HG02759 (cell line): Measurements from ENCODE around the gene SYK.
"Not testable (repeated sequence)": the region's sequence is repeated elsewhere in the genome, so short reads cannot be mapped to it uniquely, and the experiment has no call there.

Experiments used
- ATAC-seq: cut with Tn5 transposase; IDR thresholded peaks from one replicate; pipeline ENCODE4 v1.9.1; 2021; ENCODE audit warnings: mild to moderate bottlenecking, moderate library complexity; ENCODE audit not compliant: unreplicated experiment

Gene SYK

DNA sequence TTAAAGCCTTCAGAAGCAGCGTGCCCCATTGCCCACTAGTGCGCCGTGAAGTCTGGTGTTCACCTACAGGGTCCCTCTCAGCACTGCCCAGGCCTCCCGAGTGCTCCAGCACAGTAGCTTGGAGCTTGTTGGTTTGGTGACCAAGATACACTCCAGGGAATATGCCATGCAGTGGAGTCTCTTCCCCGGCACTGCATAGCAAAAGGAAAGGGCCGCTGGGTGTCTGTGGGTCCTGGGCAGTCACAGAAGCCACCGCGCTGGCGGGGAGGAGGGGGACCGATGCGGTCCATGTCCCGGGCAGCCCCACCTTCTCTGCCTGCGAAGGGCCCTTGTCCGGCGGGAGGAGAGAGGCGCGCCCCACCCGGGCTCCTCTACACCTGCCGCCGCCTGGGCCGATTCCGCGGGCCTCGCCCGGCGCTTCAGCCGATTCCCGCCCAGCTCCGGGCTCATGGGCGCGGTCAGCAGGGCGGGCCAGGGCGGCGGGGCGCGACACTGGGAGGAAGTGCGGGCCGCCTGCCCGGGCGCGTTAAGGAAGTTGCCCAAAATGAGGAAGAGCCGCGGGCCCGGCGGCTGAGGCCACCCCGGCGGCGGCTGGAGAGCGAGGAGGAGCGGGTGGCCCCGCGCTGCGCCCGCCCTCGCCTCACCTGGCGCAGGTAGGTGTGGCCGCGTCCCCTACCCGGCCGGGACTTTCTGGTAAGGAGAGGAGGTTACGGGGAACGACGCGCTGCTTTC is at the start of gene SYK:
SYK (plus strand) TSS at position 579 of the 732 bp plus-strand sequence. CDS start 42,080 bp downstream, outside the sequence.
- peak; percentile 49 for ATAC-seq

DNA sequence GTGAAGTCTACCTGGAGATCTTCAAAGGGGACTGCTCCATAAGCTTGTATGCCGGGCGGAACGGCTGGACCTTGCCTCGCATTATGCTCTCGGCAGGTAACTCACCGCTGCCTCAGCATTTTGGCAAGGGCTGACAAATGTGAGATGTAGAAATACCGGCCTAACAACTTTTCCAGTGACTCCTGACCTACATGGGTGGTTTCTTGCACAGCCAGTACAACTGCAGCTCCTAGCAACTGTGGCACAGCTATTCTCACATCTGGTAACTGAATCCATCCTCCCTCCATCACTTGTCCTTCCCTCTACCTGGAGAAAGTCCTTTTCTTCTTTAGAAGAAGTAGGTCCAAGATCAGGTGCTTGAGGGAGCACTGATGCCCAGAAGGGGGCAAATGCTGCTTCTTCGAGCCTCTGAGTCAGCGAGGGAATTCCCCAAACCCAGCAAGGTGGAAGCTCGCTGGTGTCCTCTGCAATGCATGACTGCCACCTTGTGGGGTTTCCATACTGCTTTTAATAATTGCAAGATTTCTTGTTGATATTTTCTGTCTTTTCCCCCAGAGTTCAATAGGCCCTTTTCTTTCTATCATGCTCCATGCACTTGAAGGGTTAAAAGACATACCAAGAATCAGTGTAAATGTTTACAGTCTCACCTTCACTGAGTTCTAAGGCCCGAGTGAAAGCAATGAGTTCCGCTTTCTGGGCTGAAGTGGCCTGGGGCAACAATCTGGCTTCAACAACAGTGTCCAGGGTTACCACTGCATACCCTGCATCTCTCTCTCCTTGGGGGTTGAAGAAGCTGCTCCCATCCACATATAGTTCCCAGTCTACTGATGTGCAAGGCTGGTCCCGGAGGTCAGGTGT is 45.9 kb upstream of the SYK start:
- not testable (repeated sequence) for ATAC-seq

DNA sequence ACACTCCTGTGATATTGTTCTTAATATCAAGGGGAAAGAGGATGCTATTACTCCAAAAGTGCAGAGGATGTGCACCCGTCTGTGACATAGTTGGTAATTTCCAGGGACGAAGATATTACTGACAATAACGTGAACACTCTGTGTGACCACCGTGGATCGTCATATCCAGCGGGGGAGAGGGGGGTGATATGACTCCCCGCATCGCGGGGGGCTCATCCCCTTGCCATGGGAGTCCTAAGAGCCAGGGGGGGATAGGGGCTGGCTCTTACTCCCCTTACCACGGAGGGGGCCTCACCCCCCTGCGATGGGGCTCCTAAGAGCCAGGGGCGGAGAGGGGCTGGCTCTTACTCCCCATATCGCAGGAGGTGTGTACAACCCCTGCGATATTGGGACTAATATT is 41.0 kb upstream of the SYK start:
- not testable (repeated sequence) for ATAC-seq

DNA sequence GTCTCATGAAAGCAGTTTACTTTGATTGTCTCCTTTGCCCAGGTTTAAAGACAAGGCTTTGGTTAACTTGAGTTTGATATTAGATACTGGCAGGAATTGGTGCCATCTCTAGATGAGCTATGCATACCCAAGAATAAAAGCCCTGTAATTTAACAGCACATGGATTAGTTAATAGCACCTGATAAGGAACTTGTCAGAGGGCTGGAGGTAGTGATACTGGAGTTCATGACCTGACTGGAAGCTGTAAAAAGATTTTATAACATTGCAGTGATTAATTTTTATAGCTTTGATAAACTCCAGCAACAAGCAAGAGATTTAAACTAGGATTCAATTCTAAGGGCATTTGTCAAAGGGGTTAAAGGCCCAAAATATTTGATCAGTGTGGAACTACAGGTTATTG is 34.9 kb upstream of the SYK start:
- ATAC-seq: no peak

DNA sequence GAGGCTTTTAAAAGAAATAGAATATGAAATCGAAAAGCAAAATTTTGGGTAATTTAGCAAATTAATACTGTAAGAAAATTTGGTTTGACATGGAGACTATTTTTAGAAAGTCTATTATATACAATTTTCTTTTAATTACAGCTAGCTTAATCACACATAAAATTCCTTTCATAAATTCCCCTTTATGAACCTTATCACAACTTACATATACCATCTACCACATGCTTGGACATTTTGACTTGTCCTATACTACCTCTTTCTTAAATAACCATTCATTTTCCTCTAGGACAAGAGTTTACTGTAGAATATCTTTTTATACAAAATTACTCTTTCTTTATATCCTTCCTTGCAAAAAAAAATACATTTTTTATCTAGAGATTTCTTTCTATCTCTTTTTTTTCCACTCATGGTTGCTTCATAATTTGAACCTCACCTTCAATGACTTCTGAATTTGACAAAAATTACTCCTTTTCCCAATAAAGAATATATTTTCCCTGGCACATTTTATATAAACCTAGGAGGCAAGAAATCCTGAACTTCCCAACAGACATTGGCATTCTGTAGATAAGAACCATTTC is 34.0 kb upstream of the SYK start:
- no peak for ATAC-seq

DNA sequence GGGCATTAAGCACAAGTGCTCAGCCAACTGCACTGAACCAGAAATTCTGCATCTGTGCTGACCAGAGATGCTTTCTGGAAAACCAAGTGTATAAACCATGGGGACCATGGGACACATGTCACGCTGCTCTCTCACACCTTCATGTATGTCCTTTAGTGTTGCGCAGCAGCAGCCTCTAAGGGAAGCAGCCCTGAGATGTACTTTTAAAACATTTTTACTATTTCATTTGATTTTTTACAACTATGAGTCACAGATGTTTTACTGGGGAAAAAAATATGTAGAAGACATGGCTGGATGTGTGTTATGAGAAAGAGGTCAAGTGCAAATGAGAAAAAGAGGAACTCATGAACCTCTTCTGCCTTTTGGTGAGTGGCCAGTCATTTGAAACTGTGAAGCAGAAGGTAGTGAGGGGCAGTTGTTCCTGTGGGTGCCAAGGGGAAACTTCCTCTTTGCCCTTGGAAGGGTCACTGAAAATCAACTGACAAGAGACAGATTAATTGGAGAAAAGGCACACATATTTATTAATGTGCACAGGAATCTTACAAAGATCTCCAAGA is 31.4 kb upstream of the SYK start:
- ATAC-seq: peak; percentile 47

DNA sequence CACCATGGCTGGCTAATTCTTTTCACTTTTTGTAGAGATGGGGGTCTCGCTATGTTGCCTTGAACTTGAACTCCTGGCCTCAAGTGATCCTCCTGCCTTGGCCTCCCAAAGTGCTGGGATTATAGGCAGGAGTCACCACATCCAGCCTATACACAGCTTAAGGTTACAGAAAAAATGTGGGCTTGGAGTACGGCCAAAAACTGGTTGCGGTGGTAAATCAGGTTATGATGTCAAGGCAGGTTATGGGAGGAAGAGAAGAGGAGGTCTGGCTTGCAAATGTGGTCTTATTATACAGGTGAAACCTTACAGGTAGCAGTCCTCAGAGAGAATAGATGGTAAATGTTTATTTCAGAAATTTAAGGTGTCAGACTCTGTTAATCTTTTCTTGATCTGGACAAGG is 30.7 kb upstream of the SYK start:
- no peak for ATAC-seq

DNA sequence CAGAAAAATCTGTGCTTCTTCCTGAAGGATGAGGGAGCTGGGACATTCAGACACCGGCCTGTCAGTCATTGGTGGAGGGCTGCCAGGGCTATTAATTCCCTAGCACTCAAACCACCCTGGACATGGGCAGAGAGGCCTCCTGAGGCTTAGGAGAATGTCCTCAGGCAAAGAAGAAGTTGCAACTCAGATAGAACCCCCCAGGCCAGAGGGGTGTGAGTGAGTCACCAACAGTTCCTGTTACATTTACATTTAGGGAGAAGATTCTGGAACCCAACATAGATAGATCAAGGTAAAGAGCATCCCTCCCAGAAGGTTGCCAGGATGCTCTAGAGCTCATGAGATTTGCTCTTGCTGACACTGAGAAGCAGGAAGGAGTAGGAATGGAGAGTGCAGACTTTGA is 29.2 kb upstream of the SYK start:
- ATAC-seq: no peak

DNA sequence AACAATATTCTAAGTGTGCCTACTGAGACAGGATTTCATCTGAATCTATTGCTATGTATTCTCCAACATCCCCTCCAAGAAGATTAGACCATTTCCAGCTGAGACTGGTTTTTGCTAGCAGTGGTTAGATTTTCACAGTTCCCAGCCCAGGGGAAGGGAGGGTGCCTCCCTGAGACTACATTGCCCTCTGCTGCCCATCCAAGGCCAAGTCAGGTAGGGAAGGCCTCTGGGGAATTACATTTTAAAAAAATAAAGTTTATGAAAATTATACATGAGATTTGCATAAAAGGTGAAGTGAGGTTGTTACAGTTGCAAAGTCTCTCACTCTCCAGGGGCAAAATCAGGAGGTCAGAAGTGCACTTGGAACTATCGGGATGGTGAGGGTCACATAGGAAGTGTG is 28.0 kb upstream of the SYK start:
- no peak for ATAC-seq

DNA sequence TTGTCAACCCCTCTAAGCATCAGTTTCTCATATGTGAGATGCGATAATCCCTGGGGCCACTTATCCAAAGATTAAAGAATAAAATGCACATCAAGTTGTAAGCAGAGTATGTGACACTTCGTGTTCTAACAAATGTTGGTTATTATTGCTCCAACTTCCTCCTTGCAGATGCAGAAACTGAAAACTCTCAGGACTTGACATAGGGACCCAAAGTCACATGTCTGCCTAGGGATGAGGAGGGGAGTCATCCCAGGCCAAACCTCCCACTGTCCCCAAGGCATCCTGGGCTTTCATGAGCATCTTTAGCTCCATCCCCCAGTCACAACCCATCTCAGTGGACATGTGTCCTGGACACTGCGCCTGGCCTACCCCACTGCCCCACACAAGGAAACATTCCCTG is 27.5 kb upstream of the SYK start:
- ATAC-seq: no peak

DNA sequence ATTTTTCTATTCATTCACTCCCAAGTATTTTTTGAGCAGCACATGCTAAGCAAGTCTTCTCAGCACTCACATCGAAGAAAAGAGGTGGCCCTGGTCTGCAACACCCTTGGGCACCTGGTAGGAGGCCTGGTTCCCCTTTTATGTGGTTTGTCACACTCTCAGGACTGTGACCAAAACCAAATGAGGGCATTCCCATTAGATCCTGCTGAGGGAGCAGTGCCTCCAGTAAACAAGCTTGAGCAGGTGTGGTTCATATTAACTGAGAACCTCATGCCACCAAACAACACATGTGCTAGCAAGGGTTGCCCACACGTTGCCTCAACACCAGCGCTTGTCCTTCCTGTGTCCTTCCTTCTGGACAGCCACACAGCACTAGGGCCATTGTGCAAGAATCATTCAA is 26.9 kb upstream of the SYK start:
- ATAC-seq: peak; percentile 87

DNA sequence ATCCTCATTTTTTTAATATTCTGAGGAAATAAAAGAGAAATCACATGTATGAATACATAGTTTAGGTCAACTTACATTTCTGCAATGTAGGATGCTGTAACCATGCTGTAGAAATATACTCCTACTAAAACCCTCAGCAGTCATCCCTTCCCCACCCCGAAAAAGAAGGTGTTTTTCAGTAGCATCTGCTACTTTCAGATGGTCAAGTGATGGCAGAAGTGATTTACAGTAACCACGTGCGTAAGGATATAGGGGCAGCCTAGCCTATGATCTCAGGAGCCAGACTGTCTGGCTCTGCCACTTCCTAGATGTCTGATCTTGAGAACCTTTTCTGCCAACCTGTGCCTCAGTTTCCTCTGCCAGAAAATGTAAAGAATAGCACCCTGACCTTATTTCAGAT is 26.0 kb upstream of the SYK start:
- ATAC-seq: no peak

DNA sequence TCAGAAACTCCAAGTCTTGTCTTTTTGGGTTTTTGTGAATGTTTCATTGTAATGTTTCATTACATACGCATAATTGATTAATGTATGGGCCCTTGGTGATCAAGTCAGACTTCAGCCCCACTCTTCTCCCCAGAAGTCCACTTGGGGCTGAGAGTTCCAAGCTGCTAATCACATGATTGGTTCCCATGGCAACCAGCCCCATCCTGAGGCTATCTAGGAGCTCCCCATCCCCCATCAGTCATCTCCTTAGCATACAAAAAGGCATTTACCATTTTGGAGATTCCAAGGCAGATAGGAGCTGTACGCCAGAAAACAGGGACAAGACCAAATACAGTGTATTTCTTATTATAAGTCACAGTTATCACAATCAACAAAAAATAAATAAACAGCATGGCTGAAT is 22.9 kb upstream of the SYK start:
- ATAC-seq: no peak

DNA sequence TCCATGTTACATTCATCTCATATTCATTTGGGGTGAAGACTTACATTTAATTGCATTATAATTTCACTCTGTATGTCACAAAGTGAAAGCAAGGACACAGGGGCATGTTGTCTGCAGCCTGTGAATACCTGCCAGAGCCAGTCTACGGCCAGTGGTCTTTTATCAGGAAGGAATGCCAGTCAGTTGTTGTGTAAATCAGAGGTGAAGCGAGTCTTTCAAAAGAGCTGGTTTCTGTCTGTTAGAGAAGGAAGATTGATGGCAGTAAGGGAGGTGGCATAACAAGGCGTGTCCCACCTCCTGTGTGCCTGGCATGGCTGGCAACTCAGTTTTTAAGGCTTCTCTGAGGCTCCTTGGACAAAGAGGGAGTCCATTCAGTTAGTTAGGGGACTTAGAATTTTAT is 18.1 kb upstream of the SYK start:
- no peak for ATAC-seq

DNA sequence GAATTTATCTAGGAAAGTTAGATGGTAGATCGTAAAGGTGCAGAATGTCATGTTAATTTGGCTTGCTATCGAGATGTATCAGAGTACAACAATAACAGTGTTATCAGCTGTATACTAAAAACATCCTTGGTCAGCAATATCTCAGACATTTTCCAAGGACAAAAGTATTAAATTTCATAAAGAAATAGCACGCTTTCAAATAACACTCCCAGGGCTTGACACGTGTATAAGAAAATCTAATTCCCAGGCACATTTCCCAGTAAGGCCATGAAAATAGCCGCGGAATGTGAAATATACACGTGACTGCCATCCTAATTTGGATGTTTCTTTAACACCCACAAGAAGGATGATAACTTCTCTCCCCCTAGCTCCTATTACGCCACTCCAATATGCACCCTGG is 17.7 kb upstream of the SYK start:
- no peak for ATAC-seq

DNA sequence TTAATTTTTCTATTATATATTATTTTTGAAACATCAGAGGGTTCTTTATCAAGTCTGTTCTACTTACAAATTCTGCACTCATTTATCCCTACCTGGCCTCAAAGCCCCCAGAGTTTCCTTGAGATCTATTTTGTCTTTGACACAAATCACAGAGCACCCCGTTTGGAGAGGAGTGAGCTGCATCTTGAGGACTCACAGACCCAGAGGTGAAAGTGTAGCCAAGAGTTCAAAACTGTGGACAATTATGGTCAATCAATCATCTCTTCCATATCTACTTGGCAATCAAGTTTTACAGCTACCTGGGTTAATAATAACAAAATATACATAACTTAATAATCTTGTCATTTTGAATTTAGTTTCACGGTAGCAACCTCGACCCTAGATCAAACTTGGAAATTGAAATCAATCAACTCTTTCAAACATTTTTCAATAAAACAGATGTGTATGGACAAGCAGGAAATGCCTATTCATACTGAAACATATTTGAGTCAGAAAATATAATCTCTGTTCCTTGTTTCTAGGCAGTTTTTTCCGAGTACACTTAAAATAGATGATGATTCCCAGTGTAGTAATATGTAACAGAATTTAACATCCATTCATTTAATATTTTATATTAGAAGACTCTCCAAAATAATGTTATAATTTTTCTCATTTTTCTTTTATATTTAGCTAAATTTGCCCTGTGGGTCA is 13.7 kb upstream of the SYK start:
- no peak for ATAC-seq

DNA sequence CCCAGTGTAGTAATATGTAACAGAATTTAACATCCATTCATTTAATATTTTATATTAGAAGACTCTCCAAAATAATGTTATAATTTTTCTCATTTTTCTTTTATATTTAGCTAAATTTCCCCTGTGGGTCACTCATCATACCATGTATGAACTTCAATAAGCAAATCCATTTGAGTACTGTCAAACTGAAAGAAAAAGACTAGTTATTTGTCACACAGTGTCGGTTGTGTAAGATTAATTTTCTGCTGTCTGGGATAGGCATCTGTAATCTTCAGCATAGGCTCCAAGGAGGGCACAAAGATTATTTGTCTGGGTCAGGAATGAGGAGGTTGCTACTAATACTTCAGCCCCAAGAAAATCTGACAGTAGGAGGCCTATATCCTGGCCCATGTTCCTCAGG is 13.1 kb upstream of the SYK start:
- ATAC-seq: not testable (repeated sequence)

DNA sequence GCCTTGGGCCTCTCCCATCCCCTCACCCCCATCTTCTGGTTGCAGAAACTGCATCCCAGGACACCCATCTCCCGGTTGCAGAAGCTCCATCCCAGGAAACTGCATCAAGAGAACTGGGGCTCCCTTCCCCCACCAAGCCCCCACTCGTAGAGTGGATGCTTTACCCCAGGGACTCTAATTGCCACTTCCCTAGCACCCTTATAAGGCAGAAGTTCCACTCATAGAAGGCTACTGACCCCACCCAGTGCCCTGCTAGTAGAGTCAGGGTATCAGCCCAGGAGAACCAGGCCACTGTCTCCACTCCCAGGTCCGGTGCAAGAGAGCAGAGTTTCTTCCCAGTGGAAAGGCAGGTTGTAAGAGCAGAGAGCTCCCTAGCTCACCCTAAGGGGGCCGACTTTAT is 12.2 kb upstream of the SYK start:
- no peak for ATAC-seq

DNA sequence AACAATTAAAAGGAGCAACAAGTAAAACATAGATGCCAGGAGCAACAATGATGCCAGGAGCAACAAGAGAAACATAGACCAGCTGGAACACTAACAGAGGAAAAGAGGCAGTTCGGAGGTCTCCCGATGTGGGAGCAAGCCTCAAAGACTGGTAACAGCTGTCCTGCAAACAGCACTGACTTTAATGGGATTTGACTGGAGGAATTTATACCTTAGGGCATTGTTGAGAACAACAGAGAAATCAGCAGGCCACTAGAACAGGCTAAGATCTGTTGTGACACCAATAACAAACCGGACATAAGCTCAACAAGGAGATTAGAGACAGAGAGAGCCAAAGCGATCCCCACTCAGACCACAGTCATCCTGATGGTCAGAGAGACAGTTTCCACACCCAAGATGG is 11.8 kb upstream of the SYK start:
- ATAC-seq: no peak

DNA sequence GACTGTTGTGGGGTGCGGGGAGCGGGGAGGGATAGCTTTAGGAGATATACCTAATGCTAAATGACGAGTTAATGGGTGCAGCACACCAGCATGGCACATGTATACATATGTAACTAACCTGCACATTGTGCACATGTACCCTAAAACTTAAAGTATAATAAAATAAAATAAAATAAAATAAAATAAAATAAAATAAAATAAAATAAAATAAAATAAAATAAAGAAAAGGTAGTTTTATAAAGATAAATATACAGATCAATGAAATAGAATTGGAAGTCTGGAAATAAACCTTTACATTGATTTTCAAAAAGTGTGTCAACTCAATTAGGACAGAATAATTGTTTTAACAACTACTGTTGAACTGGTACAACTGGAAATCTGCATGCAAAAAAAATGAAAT is 8.6 kb upstream of the SYK start:
- not testable (repeated sequence) for ATAC-seq

DNA sequence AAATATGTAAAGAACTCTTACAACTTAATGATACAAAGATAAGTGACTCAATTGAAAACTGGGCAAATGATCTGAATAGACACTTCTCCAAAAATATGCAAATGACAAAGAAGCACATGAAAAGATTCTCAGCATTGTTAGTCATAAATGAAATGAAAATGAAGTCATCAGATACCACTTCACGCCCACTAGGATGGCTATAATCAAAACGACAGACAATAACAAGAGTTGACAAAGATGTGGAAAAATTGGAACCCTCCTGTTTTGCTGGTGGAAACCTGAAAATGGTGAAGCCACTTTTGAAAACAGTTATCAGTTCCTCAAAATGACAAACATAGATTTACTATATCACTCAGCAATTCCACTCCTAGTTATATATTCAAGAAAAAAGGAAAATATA is 7.9 kb upstream of the SYK start:
- no peak for ATAC-seq
